Measurements from ENCODE around the gene EIF3A. TPM values are rescaled to one million over a fixed set of nuclear protein-coding genes. Genes with fewer than 3 reads are reported as not detected.

The EIF3A gene
- total and polyA plus RNA-seq, 2 of the 8 experiments (the other 6 are each of a cell fraction or from before 2014, with no cell fraction given), result 26.8 to 209 TPM

GRCh38 chr10:119125942-119126341, 45.3 kb upstream of the EIF3A start:
- Histone ChIP-seq H3K79me2 (ENCODE audit: control insufficient read depth in 1 of 2, insufficient read depth in 2 of 2, low read length in 2 of 2) (no peaks in the 10 kb centered on the region), H3K36me3 (ENCODE audit: control insufficient read depth in 2 of 4, insufficient read depth in 4 of 4, low read length in 3 of 4) (peaks cover 17 to 66% (median 44%) of the 10 kb centered on the region in 4 experiments), H3K56ac (replicated peaks; ENCODE audit: insufficient read length, low read depth, low read length) (no peak overlapping the region), H3K4me1 (replicated peaks in 1 of 4; ENCODE audit: control insufficient read depth in 3 of 4, insufficient read depth in 4 of 4, low read length in 3 of 4) (no peaks in the 10 kb centered on the region), H3K18ac (ENCODE audit: extremely low read depth, low read length) (no peak overlapping the region), H2AK5ac (ENCODE audit: low read depth, low read length) (no peak overlapping the region), H2AFZ (ENCODE audit: low read length) (no peak overlapping the region), H2BK15ac (ENCODE audit: low read length) (no peak overlapping the region), H3K23me2 (ENCODE audit: low read depth, low read length) (no peaks in the 10 kb centered on the region), H4K8ac (ENCODE audit: extremely low read depth, insufficient read depth, low read length) (no peak overlapping the region), H3K27me3 (replicated peaks in 1 of 4; ENCODE audit: control insufficient read depth in 3 of 4, extremely low read depth in 1 of 4, insufficient read depth in 3 of 4, low read length in 3 of 4) (no peaks in the 10 kb centered on the region), H3K4me3 (ENCODE audit: extremely low read depth in 1 of 4, insufficient read depth in 2 of 4, low read depth in 3 of 4, low read length in 4 of 4) (no peak overlapping the region), H4K20me1 (replicated peaks in 1 of 2; ENCODE audit: control insufficient read depth in 1 of 2, insufficient read depth in 2 of 2, low read length in 2 of 2) (no peaks in the 10 kb centered on the region), H4K5ac (ENCODE audit: insufficient read length, low read depth, low read length) (no peak overlapping the region), H2BK20ac (ENCODE audit: low read length) (no peak overlapping the region), H3K4ac (replicated peaks; ENCODE audit: insufficient read length, low read depth, low read length) (no peak overlapping the region), H3K9ac (replicated peaks in 1 of 4; ENCODE audit: extremely low read depth in 1 of 4, low read depth in 3 of 4, low read length in 3 of 4) (no peak overlapping the region), H3K9me3 (ENCODE audit: insufficient read depth in 2 of 2, low read depth in 1 of 2, low read length in 1 of 2) (no peaks in the 10 kb centered on the region), H2BK5ac (ENCODE audit: low read depth, low read length) (no peak overlapping the region), H4K91ac (replicated peaks; ENCODE audit: insufficient read length, low read length) (no peak overlapping the region), H3K4me2 (ENCODE audit: insufficient read depth in 1 of 2, low read depth in 2 of 2, low read length in 2 of 2) (no peak overlapping the region), H2BK120ac (replicated peaks; ENCODE audit: low read depth, low read length) (no peak overlapping the region), H2BK12ac (ENCODE audit: low read depth, low read length) (no peak overlapping the region), H3K27ac (ENCODE audit: low read depth, low read length) (no peak overlapping the region), H3K79me1 (ENCODE audit: low read depth, low read length) (no peaks in the 10 kb centered on the region), H3K14ac (ENCODE audit: insufficient read length) (no peak overlapping the region), H3K23ac (ENCODE audit: insufficient read length) (no peak overlapping the region)
- DNase-seq (ENCODE audit: low read depth in 1 of 2, low spot score in 2 of 2), result no peak
- 89% methylated on average over 2 of the region's 2 CpGs; no CpG with 5 or more reads in 1 of the 2 experiments for whole genome bisulfite sequencing, 2 experiments (ENCODE audit: extremely low coverage in 1 of 2, insufficient coverage in 1 of 2, insufficient read length in 1 of 2, insufficient replicate concordance in 2 of 2, low coverage in 1 of 2, low lambda C conversion rate in 2 of 2, missing lambda C conversion rate in 1 of 2)
- CTCF ChIA-PET (ENCODE audit: partially characterized antibody), result interaction anchor here (1.0 to 1.4 kb wide), 2 partner anchors 59 to 365 kb away, joined by 3 read pairs; no protein-coding TSS in a partner anchor
- POLR2A ChIA-PET (ENCODE audit: partially characterized antibody), result no interaction called here
- no peak for FAIRE-seq
- TF ChIP-seq SIN3A (conservative IDR thresholded peaks at IDR 0.05 in 1 of 2, IDR thresholded peaks at IDR 0.05 in 1 of 2; ENCODE audit: low read depth in 1 of 2, low read length in 2 of 2), result no peak
- TF ChIP-seq TAF7 (optimal IDR thresholded peaks at IDR 0.05; ENCODE audit: borderline replicate concordance, low read depth, low read length), result no peak
- no peak for TF ChIP-seq RFX5 (IDR thresholded peaks at IDR 0.05; ENCODE audit: borderline replicate concordance, low read depth, low read length)
- TF ChIP-seq POLR2A (IDR thresholded peaks at IDR 0.05; ENCODE audit: control extremely low read depth in 1 of 2, low read depth in 2 of 2, low read length in 2 of 2), result no peak
- no peak for TF ChIP-seq EZH2 (IDR thresholded peaks at IDR 0.05; ENCODE audit: low read depth, low read length, severe bottlenecking)
- TF ChIP-seq FOSL1 (IDR thresholded peaks at IDR 0.05; ENCODE audit: insufficient read depth, low read depth, low read length), result no peak
- no peak for TF ChIP-seq PHF8 (conservative IDR thresholded peaks at IDR 0.05; ENCODE audit: low read depth, low read length)
- TF ChIP-seq TEAD4 (IDR thresholded peaks at IDR 0.05; ENCODE audit: low read depth, low read length), result no peak
